DND-41 (cell line): Measurements from ENCODE around the gene RTP1.

Experiments used
- EZH2 ChIP-seq: IDR thresholded peaks from 3 replicates; pipeline ENCODE4 v1.6.1; 2012; ENCODE audit warnings: borderline replicate concordance, low read depth, mild to moderate bottlenecking, moderate library complexity, low read length, inconsistent platforms; ENCODE audit not compliant: severe bottlenecking
- TF ChIP-seq, protein P1 (sequence below): IDR thresholded peaks from 2 replicates; pipeline ENCODE4 v1.5.1; 2012; ENCODE audit warnings: borderline replicate concordance, low read length, moderate library complexity, mild to moderate bottlenecking; ENCODE audit not compliant: poor library complexity, severe bottlenecking; ENCODE audit errors: extremely low read depth

- TF ChIP-seq, protein P1, sequence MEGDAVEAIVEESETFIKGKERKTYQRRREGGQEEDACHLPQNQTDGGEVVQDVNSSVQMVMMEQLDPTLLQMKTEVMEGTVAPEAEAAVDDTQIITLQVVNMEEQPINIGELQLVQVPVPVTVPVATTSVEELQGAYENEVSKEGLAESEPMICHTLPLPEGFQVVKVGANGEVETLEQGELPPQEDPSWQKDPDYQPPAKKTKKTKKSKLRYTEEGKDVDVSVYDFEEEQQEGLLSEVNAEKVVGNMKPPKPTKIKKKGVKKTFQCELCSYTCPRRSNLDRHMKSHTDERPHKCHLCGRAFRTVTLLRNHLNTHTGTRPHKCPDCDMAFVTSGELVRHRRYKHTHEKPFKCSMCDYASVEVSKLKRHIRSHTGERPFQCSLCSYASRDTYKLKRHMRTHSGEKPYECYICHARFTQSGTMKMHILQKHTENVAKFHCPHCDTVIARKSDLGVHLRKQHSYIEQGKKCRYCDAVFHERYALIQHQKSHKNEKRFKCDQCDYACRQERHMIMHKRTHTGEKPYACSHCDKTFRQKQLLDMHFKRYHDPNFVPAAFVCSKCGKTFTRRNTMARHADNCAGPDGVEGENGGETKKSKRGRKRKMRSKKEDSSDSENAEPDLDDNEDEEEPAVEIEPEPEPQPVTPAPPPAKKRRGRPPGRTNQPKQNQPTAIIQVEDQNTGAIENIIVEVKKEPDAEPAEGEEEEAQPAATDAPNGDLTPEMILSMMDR: no peak
- TF ChIP-seq EZH2: no peak
Observed at GRCh38 chr3:187208159-187208558, 10.9 kb downstream of the RTP1 start.
